ENCODE data around the gene ILDR2.
"Not testable (repeated sequence)": the region's sequence is repeated elsewhere in the genome, so short reads cannot be mapped to it uniquely, and the experiment has no call there.

Gene ILDR2

DNA sequence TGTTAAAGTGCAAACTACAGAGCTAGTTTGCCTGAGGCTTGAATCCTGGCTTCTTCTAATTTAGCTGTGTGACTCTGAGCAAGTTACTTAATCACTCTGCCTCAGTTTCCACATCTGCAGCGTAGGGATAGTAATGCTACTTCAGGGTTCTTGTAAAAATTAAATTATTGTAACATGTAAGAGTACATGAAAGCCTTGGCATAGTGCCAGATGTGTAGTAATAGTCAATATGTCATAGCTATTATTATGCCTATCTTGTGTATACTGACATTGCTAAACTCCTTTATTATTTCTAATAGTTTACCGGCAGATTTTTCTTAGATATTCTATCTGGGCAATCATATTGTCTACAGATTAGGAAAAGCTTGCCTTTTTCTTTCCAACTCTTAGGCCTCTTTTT lies 92.4 kb downstream of the ILDR2 start:
- no peak for DNase-seq

DNA sequence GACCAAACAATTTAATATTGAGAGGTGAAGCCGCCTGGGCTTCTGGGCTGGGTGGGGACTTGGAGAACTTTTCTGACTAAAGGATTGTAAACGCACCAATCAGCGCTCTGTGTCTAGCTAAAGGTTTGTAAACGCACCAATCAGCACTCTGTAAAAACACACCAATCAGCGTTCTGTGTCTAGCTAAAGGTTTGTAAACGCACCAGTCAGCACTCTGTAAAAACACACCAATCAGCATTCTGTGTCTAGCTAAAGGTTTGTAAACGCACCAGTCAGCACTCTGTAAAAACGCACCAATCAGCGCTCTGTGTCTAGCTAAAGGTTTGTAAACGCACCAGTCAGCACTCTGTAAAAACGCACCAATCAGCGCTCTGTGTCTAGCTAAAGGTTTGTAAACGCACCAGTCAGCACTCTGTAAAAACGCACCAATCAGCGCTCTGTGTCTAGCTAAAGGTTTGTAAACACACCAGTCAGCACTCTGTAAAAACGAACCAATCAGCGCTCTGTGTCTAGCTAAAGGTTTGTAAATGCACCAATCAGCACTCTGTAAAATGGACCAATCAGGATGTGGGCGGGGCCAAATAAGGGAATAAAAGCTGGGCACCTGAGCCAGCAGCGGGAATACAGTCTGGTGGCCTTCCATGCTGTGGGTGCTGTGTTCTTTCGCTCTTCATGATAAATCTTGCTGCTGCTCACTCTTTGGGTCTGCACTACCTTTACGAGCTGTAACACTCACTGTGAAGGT lies 97.0 kb downstream of the ILDR2 start:
- DNase-seq: not testable (repeated sequence)

DNA sequence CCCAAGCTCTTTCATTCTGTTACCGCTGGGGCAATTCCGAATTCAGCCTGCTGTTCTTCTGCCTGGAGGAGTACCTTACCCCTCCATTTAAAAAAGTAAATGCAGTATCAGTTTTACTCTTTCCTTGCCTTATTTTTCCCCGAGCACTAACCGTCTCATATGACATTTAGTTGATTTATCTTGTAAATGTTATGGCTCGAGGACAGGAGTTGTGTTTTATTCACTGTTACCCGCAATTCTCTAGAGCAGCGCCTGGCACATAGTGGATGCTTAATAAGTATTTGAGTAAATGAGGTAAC lies 98.9 kb downstream of the ILDR2 start:
- DNase-seq: no peak

DNA sequence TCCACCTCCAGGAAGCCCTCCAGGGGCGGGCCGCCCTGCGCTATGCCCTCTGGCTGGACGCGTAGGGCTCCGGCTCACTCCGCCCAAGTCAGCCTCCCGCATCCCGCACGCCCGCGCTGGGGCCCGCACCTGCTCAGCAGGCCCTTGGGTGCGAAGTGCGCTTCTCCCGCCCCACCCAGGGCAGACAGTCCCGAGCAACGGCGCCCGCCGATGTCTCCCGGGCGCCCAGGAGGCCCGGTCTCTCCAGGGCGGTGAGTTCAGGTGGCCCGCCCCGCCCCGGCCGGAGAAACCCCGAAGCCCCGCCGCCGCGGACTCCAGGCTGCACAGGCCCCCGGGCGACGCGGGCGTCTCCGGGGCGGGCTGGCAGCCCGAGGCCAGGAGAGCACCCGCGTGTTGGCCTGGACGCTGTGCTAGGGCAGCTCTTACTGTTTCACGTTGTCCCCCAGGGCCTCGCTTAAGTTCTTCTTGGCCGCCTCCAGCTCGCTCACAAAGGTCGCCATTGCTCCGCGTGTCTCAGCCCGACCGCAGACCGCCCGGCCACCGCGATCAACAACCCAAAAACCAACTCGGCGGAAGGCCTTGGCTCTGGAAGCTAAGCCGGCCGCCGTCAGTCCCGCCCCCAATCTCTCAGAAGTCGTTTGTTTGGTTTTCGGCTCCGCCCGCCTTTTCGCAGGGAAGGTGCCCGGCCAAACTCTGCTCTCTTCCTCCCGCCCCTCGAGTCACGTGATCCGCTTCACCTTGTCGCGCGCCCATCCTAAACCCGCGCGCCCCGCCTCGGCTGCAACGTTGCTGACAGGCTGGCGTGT lies 99.4 kb downstream of the ILDR2 start, which contains the start of gene TADA1:
Gene TADA1, minus strand, starts transcription at position 531 of the 806 bp plus-strand sequence. Its CDS starts 31 bp downstream, at position 500.
- peak; percentile 99 for DNase-seq

DNA sequence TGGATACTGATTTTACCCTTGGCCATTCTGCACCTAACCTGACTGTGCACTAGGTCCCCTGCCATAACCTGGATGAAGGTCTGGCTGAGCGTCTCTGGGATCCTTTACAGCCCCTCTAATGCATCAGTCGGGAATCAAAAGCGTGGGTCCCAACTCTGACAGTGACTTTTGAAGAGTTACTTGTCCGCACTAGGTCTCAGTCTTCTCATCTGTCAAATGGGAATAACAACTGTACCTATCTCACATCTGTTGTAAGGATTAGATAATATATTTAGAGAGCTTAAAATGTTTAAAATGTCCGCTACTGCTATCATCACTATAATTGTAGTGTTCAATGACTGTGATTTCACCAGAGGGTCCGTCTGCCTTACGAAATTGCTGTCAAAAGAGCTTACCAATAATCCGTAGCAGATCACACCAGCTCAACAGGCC lies 100.0 kb downstream of the ILDR2 start:
- DNase-seq: no peak

DNA sequence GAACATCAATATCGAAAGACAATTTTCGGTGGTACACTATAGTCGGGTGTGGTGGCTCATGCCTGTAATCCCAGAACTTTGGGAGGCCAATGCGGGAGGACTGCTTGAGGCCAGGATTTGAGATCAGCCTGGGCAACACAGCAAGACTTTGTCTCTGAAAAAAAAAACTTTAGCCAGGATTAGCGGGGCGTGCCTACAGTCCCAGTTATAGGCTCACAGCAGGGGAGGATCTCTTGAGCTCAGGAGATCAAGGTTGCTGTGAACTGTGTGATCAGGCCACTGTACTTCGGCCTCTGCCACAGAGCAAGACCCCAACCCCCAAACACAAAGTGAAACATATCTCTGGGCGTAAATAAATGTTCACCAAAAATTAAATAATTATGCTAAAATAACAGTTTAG lies 100.9 kb downstream of the ILDR2 start:
- DNase-seq: no peak

DNA sequence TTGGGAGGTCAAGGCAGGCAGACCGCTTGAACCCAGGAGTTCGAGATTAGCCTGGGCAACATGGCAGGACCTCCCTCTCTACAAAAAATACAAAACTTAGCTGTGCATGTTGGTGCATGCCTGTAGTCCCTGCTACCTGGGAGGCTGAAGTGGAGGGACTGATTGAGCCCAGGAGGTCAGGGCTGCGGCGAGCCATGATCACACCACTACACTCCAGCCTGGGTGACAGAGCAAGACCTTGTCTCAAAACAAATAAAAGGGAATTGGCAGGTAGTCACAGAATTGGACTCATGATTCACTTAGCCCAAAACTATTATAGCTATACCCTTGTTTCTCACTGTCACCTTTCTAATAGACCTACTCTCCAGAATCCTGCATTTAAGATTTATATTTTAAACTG lies 104.8 kb downstream of the ILDR2 start:
- no peak for DNase-seq

DNA sequence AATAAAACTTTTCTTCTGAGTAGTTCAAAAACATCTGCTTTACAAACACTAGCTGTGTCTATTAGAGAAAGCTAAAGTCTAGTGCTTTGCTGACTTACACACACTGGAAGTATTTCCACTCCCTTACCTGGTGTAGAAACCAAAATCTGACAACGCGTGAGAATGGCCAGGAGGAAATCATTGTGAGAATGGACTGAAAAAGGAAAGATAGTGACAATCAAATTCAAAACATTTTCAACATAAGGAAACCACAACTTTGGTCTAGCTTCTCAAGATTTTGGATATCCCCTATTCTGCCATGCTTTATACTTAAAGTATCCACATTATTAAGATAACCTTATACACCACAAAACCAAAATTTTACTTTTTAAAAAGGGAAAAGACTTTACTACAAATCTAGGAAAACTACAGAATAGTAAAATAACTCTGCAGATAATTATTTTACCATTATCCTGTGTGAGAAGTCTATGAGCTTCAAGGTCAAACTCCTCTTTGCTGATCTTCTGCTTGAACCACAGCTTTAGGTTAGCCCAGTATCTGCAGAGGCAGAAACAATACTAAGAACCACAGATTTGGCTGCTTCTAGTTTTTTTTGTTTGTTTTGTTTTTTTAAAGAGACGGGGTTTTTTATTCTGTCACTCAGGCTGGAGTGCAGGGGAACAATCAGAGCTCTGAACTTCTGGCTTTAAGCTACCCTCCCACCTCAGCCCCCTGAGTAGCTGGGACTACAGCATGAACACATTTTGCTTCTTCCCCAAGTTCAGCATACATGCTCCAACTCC lies 105.8 kb downstream of the ILDR2 start:
- DNase-seq: no peak

DNA sequence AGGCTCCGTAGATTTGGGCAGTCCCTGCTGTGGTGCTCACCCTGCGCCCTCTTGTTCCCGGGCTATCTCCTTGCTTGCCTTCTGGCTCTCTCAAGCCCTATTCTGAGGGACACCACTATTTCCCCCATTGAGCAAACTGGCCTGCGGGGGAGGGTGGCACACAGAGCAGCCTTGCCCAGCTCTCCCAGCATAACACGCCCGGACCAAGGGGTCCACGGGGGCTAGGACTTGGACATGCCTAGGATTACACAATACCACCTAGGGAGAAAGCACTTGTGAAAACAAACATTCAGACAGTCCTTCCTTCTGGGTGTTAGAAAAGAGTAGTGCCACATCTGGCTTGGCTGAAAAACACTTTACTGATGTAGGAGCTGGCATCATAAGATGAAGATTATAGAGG lies 106.7 kb downstream of the ILDR2 start:
- no peak for DNase-seq

DNA sequence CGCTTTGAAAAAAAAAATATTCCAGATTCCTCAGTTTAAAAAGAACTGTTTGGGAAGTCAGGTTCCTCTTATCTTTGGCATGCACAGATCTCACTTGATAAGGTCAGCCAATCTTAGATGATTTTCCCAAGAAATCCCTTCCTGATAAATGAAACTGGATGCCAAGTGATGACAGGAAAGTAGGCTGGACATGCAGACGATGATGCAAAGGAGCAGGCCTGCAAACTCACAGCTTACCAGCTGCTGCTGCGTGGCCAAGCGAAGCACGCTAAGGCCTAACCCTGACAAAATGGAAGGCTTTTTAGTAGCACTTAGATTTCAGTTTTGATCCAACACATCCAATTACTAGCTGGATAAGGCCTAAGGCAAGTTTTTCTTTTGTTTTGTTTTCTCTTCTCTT lies 109.4 kb downstream of the ILDR2 start:
- no peak for DNase-seq

DNA sequence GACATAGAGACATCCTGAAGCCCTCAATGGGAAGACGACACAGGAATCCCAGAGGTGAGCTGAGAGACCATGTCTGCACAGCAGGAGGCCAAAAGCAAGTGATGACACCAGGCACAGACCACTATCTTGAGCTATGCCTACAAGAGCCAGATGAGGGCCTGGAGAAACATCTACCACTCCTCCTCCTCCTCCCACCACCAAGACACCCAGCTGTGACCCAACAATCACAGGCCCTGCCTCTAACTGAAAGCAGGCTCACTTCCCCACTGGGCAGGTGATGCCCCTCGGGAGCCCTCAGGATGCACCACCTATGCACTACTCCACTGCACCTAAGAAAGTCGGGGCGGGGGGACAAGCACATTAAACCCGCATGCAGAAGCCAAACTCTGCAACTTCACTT lies 115.7 kb downstream of the ILDR2 start:
- no peak for DNase-seq

DNA sequence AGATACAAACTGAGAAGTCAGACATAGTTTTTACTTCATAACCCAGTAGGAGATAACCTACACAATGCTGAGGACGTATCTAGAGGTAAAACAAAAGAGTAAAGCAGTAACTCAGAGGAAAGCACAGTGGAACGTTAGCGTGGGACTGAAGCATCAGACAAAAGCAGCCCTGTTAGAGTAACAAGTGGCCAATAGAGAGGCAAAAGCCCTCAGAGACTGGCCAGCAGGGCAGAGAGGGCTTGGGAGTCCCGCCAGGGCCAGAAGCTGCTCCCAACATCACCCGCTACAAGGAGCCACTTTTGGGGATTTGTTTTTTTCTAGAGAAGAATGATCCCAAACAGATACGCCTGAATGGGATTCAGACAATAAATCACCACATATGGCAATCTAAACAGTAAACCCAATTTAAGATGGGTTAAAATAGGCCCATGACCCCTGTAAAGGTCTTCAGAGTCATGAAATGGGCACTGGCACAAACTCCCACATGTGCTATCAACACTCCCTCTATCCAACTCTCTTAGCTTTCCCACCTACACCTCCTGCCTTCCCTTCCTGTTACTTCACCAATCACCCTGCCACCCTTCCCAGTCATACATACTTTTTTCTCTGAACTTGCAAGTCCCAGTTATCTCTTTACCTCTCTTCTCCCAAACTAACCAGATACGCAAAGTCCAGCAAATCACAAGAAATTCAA lies 116.5 kb downstream of the ILDR2 start:
- DNase-seq: no peak
